Chondrocyte (in vitro differentiated cells): Measurements from ENCODE around the gene PLEKHA6. TPM values are rescaled to one million over a fixed set of nuclear protein-coding genes. Genes with fewer than 3 reads are reported as not detected.

Experiments used
- DNase-seq: peaks from one replicate; pipeline ENCODE4 v3.0.0; 2021; ENCODE audit warnings: mixed read lengths, low spot score
- H3K27ac Mint-ChIP-seq: one replicate; pipeline ENCODE4 v1.8.0; 2021; ENCODE audit warnings: mild to moderate bottlenecking, moderate library complexity, mixed read lengths; ENCODE audit not compliant: unreplicated experiment
- H3K27me3 Mint-ChIP-seq: 2 replicates; pipeline ENCODE4 v1.8.0; 2021; ENCODE audit warnings: low read depth, mixed read lengths
- H3K36me3 Mint-ChIP-seq: 2 replicates; pipeline ENCODE4 v1.8.0; 2021; ENCODE audit warnings: low read depth, mixed read lengths
- H3K4me1 Mint-ChIP-seq: 2 replicates; pipeline ENCODE4 v1.8.0; 2021; ENCODE audit warnings: low read depth, mild to moderate bottlenecking, mixed read lengths
- H3K4me3 Mint-ChIP-seq: one replicate; pipeline ENCODE4 v1.8.0; 2021; ENCODE audit warnings: mild to moderate bottlenecking, moderate library complexity, mixed read lengths; ENCODE audit not compliant: unreplicated experiment
- H3K9me3 Mint-ChIP-seq: 2 replicates; pipeline ENCODE4 v1.8.0; 2021; ENCODE audit warnings: low read depth, mixed read lengths
- CTCF ChIP-seq: fragments of 200-600 bp; sonication (generic); IDR thresholded peaks from 2 replicates; pipeline ENCODE4 v1.5.0; 2021; ENCODE audit warnings: antibody characterized with exemption, mild to moderate bottlenecking, moderate library complexity
- total RNA-seq: library from RNA; stranded (reverse); gene quantifications from 3 replicates; pipeline ENCODE4 v1.2.1, GENCODE V29; 2021

The PLEKHA6 gene
- total RNA-seq, 1 donor from 2014 or later, result 0.15 TPM

DNA sequence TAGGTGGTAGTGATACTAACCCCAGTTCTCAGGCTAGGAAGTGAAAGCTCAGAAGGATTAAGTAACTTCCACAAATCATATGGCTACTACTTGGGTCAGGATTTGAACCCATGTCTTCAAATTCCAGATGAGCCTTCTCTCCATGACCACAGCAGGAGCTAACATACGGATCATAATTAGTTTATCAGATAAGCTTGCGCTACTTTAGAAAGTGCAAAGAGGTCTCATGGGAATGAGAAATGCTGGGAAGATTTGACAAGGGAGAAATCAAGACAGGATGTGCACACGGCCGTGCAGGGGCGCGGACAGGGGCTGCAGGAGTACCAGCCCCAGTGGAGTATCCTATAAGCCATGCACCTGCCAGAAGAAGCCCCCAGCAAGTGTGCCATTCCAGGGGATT is 5.2 kb downstream of the PLEKHA6 start:
- Mint-ChIP-seq H3K4me3 (no peak overlapping the region), H3K9me3 (no peaks in the 10 kb centered on the region), H3K27ac (no peak overlapping the region), H3K4me1 (peaks cover 5% of the 10 kb centered on the region), H3K27me3 (peaks cover 11% of the 10 kb centered on the region), H3K36me3 (no peaks in the 10 kb centered on the region)
- DNase-seq, result no peak
- no peak for TF ChIP-seq CTCF

DNA sequence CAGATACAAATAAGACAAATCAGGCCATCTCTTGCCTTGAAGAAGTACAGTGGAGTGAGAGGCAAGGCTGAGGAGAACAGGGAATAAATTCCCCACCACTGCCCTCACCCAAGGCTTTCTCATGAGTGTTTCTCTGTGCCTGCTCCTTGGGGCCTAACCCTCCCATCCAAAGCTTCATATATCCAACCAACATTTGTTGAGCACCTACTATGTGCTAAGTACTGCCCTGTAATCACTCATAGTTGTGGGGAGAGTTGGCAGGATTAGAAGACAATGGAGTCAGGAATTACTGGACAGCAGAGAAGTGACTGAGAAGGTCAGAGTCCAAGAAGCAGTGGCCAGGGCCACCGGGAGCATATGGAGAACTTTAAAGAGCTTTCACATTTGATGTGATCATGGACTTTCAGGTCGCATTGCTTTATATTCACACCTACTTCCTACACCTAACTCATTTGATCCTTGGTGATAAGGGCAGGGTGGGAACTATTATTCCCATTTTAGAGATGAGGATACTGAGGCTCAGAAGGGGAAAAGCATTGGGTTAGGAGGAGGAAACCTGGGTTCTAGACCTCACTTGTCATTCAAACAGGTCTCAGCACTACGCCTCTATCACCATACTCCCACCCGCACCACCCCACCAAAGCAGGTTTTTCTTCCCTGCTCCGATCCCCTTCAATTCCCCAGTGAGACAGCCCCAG is 6.4 kb downstream of the PLEKHA6 start:
- Mint-ChIP-seq H3K27ac (no peak overlapping the region), H3K27me3 (peaks cover 4% of the 10 kb centered on the region), H3K36me3 (no peaks in the 10 kb centered on the region), H3K9me3 (no peaks in the 10 kb centered on the region), H3K4me1 (peaks cover 11% of the 10 kb centered on the region), H3K4me3 (no peak overlapping the region)
- no peak for TF ChIP-seq CTCF
- no peak for DNase-seq

DNA sequence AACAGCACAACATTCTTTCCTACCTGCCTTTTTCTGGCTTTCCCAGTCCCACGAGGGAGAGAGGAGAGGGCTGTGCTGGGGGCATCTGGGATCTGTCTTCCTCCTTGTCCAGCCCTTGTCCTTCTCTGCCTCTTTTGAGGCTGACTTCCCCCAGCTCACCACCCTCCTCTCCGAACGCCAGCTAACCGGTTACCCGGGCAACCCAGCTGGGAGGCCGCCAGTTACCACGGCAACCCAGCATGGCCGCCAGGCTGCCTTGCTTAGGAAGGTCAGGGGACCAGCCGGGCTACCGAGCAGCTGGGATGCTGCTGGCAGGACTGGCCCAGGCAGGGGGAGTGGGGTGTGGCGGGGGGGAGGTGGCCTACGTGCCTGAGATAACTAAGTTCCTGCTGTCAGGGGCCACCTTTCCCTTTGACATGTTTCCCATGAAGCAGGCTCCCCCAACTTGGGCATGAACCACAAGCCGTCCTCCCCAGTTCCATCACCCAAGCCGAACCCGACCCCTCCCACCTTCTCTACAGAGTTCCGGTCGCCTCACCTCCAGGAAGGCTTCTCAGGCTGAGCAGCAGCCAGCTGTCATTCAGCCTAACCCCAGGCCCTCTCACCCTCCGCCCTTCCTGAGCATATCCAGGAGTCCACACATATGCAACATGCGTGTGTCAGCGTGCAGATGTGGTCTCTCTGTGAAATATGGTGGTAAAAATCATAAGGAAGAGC is 8.7 kb downstream of the PLEKHA6 start:
- Mint-ChIP-seq H3K27ac (no peak overlapping the region), H3K4me3 (no peak overlapping the region), H3K4me1 (peaks cover 11% of the 10 kb centered on the region), H3K27me3 (no peaks in the 10 kb centered on the region), H3K36me3 (no peaks in the 10 kb centered on the region), H3K9me3 (no peaks in the 10 kb centered on the region)
- no peak for TF ChIP-seq CTCF
- DNase-seq, result no peak

- no peak for DNase-seq
- Mint-ChIP-seq H3K36me3 (no peaks in the 10 kb centered on the region), H3K9me3 (no peaks in the 10 kb centered on the region), H3K27ac (no peak overlapping the region), H3K4me3 (no peak overlapping the region), H3K27me3 (no peaks in the 10 kb centered on the region), H3K4me1 (peaks cover 11% of the 10 kb centered on the region)
- TF ChIP-seq CTCF, result no peak
Observed at GRCh38 chr1:204350312-204350711, 9.4 kb downstream of the PLEKHA6 start.

DNA sequence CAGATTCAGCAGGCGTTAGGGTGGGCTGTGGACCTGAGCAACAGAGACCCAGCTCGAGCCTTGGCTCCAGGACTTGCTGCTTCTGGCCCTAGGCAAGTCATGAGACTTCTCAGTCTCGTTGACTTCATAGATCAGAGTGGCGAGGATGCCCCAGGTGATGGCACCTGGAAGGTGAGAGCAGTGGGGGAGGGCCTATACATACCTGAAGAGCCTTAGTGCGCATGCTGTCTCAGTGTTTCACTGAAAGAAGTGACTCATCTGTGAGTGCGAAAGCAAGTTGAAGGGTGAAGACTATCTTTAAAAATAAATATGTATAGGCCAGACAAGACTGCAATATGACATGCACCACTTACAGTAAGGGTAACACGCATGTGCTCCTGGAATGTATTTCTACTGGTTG is 10.1 kb downstream of the PLEKHA6 start:
- H3K27me3 Mint-ChIP-seq, result no peaks in the 10 kb centered on the region
- no peak for DNase-seq
- H3K9me3 Mint-ChIP-seq, result no peaks in the 10 kb centered on the region
- peaks cover 13% of the 10 kb centered on the region for H3K4me1 Mint-ChIP-seq
- no peaks in the 10 kb centered on the region for H3K36me3 Mint-ChIP-seq
- no peak overlapping the region for H3K27ac Mint-ChIP-seq
- no peak overlapping the region for H3K4me3 Mint-ChIP-seq
- no peak for TF ChIP-seq CTCF
